KG1 (cell line): ENCODE results near the gene CTDP1.
"Not testable (repeated sequence)": the region's sequence is repeated elsewhere in the genome, so short reads cannot be mapped to it uniquely, and the experiment has no call there.

Source experiments
- DNase-seq: peaks from one replicate; lab custom pipeline; 2025; lab: John Stamatoyannopoulos, UW

Gene CTDP1

GRCh38 chr18:79698668-79699335, 19.2 kb downstream of the CTDP1 start:
- DNase-seq: no peak

DNA sequence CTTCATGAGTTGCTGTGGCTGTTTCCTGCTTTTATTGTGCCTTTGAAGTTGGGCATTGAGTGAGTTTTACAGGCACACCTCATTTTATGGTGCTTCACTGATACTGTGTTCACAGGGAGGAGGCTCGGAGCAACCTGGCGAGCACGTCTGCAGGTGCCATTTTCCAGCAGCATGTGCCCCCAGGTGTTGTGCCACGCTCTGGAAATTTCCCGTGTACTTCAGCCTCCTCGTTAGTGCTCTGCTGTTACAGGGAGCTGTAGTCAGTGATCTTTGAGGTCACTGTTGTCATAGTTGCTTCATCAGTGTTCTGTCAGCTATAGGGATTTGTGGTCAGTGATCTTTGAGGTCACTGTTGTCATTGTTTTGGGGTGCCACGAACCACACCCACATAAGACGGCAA, 20.1 kb downstream of the CTDP1 start:
- DNase-seq: no peak

- no peak for DNase-seq
These were observed 23.3 kb downstream of the CTDP1 start for GRCh38 chr18:79702906-79703305.

GRCh38 chr18:79704631-79705030, 25.0 kb downstream of the CTDP1 start:
- DNase-seq: no peak

DNA sequence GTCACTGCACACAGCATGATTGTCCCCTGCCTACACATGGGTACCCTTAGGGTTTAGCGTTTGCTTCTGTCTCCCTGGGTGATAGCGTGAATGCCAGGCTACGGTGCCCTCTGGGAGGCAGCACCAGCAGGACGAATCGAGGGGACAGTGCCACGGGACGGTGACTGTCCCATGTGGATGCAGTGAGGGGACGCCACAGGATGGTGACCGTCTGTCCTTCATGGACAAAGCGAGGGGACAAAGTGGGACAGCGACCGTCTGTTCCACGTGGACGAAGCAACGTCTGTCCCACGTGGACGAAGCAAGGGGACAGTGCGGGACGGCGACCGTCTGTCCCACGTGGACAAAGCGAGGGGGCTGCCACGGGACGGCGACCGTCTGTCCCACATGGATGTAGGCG, 25.7 kb downstream of the CTDP1 start:
- DNase-seq: no peak

GRCh38 chr18:79706006-79706405, 26.4 kb downstream of the CTDP1 start:
- no peak for DNase-seq

DNA sequence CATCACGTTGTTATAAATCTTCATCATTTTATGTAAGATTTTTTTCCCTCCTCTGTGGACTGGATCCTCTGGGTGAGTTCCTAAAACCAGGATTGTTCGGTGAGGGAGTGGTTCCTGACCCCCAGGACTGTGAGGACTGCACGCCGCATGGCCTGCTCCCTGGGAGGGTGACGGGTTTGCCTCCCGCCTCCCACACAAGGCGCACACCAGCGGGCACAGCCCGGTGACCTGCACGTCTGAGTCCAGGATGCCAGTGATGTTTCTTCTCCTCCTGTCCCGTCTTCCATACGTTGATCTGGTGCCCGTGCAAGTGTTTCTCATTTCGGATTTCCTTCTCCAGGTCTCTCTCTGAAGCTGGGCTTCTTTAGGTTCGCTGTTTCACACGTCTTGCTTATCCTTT, 27.1 kb downstream of the CTDP1 start:
- no peak for DNase-seq

DNA sequence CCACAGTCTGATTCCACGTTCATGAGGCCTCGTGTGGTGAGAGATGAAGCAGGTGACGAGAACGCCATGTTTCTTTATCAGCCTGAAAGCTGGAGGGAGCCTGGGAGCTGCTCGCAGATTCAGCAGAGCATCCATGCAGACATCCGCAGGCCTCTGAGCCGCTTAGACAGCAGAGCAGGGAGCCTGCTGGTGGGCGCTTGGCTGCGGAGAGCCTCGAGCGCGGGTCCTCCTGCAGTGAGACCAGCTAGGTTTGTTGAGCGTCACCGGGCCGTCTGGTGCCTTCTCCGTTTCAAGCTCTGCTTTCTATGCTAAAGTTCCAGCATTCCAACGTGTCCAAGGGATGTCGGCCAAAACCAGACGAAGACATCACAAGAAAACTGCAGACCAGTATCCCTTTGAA, 27.6 kb downstream of the CTDP1 start:
- no peak for DNase-seq

DNA sequence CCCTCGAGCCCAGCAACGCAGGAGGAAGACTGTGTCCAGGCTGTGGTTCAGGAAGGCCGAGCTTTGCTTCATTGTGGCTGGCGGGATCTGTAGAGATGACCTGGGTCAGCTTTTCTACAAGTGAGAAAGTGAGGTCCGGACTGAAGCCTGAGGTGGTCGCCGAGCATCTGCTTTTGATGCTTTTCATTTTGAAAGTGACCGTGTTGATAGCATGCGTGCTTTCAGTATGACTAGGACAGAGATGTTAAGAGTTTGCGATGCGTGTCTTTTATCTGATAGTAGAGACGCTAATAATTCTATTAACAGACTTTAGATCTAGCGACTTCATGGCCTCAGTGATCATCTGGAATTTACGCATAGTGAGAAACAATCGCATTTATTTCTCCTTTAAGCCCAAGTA, 28.1 kb downstream of the CTDP1 start:
- DNase-seq: no peak

DNA sequence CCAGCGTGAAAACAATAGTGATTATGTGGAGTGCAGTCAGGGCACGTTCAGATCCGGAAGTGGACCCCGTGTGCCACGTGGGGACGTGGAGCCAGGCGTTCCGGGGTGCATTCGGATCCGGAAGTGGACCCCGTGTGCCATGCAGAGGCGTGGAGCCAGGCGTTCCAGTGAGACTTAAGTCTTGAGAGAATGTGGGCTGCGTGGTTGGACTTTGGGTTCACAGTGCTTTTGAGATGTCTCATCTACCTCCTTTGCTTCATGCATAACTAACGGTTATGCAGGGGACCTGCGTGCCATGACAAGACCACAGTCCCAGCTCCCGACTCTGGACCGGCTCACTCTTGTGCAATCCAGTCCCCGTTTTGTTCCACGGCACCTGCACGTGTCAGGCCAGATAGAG, 28.8 kb downstream of the CTDP1 start:
- DNase-seq: no peak

DNA sequence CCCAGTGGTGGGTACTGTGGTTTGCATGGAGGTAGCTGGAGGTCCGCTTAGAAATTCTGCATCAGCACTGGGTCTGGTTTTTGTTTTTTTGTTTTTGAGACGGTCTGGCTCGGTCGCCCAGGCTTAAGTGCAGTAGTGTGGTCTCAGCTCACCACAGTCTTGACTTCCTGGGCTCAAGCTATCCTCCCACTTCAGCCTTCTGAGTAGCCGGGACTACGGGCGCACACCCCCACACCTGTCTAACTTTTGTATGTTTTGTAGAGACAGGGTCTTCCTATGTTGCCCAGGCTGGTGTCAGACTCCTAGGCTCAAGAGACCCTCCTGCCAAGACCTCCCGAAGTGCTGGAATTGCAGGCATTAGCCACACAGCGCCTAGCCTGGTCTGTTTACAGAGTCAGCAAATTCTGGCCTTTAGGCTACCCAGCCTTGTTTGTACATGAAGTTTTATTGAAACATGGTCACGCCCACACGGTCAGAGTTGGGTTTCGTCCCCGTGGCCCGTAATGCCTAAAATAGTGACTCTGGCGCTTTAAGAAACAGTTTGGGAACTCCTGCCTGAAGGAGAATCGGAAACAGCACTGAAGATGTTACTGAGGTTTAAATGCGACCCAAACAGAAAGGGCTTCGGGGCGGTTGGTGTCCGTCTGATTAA, 32.7 kb downstream of the CTDP1 start:
- DNase-seq: no peak

DNA sequence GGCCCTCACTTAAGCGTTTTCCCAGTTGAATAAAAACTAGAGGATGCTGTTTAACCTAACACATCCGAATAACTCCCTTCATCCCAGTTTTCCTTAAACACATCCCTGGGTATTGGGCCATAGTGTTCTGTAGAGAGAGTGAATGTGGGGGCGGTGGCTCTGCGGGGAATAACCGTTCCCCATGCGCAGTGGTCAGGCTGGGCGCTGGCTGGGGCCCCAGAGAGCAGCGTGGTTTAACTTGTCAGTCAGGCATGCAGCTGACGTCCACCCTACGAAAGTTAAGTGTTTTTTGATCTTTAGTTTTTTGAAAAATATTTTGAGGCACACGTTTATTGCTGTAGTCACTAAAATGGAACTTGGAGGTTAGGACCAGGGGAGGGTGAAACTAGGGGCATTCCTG, 33.7 kb downstream of the CTDP1 start:
- no peak for DNase-seq

DNA sequence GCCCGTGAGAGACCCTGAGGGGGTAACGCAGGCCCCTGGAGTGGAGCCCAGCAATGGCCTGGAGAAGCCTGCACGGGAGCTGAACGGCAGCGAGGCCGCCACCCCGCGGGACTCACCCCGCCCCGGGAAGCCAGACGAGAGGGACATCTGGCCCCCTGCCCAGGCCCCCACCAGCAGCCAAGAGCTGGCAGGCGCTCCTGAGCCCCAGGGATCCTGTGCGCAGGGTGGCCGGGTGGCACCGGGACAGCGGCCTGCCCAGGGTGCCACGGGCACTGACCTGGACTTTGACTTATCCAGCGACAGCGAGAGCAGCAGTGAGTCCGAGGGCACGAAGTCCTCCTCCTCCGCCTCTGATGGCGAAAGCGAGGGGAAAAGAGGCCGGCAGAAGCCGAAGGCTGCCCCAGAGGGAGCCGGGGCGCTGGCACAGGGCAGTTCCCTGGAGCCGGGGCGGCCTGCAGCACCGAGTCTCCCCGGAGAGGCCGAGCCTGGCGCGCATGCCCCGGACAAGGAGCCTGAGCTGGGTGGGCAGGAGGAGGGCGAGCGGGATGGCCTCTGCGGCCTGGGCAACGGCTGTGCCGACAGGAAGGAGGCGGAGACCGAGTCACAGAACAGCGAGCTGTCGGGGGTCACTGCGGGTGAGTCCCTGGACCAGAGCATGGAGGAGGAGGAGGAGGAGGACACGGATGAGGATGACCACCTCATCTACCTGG, 35.1 kb downstream of the CTDP1 start:
- no peak for DNase-seq

DNA sequence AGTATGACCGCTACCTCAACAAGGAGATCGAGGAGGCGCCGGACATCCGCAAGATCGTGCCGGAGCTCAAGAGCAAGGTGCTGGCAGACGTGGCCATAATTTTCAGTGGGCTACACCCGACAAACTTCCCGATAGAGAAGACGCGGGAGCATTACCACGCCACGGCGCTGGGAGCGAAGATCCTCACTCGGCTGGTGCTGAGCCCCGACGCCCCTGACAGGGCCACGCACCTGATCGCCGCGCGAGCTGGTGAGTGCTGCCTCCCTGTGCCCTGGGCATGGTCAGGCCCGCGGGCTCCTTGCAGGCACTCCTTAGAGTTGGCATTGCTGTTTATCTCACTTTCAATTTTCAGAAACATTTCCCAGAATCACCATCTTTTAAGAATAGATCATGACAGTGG, 35.7 kb downstream of the CTDP1 start:
- no peak for DNase-seq

- DNase-seq: no peak
These were observed 37.5 kb downstream of the CTDP1 start for GRCh38 chr18:79717059-79717458.

DNA sequence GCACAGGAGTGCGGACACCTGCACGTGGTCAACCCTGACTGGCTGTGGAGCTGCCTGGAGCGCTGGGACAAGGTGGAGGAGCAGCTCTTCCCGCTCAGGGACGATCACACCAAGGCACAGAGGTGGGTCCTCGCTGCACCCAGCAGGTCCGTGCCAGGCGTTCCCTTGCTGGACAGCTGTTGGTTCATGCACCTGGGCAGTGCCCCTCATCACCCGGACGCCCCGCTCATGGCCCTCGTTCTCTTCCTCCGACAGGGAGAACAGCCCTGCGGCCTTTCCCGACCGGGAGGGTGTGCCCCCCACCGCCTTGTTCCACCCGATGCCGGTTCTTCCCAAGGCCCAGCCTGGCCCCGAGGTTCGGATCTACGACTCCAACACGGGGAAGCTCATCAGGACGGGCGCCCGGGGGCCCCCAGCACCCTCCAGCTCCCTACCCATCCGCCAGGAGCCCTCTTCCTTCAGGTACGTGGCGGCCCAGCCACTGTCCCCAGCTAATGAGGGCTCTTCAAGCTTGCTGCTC, 38.0 kb downstream of the CTDP1 start:
- DNase-seq: no peak

DNA sequence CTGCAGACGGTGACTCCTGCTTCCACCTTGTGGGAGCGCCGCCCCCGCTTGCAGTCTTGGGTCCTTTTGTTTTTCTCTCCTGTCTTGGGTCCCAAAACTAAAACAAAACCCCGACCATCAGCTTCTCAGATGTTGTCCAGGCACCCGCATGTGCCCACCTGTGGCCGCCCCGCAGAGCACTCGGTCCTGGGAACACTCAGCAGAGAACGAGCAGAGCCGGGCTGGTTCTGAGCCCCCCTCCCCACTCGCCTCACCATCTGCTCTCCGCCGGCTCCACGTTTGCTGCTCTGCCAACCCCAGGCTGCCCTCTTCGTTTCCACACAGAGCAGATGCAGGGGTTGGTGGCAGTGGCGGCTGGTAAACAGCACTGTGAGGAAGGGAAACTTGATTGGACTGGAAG, 38.5 kb downstream of the CTDP1 start:
- DNase-seq: no peak

DNA sequence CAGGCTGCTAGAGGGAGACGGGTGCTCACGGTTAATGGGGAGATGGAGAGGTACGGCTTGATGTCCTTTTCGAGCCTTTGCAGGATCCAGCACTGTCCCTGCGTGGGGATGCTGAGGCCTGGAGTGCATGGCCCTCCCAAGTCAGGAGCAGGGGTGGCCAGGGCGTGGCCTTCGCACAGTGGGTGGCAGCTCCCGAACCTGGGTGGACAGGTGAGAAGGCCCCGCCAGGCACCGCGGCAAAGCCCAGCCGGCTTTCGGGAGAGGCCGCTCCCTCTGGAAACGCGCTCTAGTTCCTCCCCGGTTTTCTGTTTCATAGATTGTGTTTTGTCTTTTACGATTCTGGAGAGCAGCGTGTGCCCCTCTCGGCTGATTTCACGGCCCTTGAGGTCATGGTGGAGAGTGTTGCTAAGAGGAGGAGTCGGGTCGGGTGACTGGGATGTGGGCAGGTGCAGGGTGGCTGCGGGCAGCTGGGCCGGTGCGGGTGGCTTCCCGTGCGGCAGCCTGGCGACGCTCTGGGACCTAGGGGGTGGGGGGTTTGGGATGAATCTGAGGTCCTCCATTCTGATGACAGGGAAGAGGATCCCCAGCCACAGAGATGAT, 39.4 kb downstream of the CTDP1 start:
- DNase-seq: no peak

GRCh38 chr18:79719478-79720358, 40.1 kb downstream of the CTDP1 start:
- DNase-seq: not testable (repeated sequence)

- DNase-seq: no peak
These were observed 40.7 kb downstream of the CTDP1 start for GRCh38 chr18:79720359-79720733.

GRCh38 chr18:79723036-79723435, 43.4 kb downstream of the CTDP1 start:
- DNase-seq: no peak

DNA sequence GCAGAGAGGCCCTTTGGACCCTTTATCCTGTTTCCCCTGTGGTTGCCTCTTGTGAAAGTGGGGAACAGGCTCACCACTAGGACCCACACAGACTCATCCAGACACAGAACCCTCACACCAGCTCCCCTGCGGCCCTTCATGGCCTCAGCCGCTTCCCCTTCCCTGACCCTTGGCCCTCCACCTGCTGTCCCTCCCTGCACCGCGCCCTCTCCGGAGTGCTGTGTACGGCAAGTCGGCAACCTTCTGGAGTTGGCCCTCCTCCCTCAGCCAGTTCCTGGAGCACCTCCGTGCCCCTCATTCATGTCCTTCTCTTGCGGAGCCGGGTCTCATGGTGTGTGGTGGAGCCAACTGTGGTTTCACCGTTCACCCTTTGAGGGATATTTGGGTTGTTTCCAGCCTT, 44.0 kb downstream of the CTDP1 start:
- DNase-seq: no peak
